ENCODE measurements around the gene ZNF524.
A peak's percentile ranks its signal among the peaks of the same experiment; 100 is the strongest.

Gene ZNF524

GRCh38 chr19:55603581-55604292 is 3.6 kb downstream of the ZNF524 start:
- no peak for DNase-seq

- peak; percentile 98 for DNase-seq
Observed at GRCh38 chr19:55605207-55605636, 5.1 kb downstream of the ZNF524 start.

DNA sequence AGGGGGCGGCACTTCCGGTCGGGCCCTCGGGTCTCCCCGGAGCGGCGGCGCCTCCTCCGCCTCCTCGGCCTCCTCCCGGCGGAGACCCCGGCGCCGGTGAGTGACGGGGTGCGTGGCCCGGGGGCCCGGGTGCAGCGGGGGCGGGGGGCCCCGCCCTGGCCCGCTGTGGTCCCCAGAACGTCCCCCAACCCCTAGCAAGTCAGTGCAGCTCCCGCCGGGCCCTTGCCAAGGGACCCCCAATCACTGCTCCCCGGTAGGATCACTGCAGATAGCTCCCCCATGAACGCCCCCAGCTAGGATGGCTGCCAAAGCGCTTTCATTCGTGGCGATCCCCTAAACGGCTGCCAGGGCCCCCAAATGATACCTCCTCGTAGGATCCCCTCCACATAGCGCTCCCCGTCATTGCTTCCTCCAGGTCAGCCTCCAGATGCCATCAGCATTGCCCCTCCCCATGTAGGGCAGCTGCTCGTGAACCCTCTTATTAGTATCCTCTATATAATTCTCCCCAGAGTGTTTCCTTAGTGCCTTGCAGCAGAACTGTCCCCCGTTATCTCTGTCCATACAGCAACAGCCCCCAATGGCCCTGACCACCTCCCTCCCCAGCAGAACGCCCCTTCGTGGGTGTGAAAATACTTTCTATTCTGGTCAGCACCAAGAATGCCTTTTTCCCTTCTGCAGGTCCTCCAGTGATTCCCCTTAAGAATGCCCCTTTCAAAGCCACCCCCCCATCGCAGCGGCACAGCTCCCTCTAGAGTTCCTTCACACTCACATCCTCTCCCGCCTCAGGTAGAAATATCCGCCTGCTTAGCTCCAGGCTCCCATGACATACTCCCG is 5.8 kb downstream of the ZNF524 start, which contains the start of gene ZNF865:
ZNF865 (plus strand) TSS at position 11 of the 834 bp plus-strand sequence. CDS start 7,972 bp downstream, outside the sequence.
- DNase-seq: peak; percentile 88

GRCh38 chr19:55606471-55606787 is 6.3 kb downstream of the ZNF524 start:
- no peak for DNase-seq

GRCh38 chr19:55606817-55607216 is 6.7 kb downstream of the ZNF524 start:
- no peak for DNase-seq

DNA sequence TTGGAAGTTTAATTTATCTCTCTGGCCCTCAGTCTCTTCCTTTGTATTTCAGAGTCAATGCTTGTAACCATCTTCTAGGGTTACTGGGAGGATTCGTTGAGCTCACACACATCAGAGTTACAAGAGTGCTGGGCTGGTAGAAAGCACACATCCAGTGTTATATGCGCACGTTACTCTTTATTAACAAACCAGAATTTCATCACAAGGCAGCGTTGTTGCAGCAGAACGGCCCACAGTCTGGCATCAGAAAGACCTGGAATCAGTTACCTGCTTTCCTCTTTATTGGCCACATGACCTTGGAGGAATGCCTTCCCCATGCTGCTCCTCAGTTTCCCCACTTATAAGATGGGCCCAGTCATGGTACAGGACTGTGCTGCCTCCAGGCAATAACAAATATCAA is 9.2 kb downstream of the ZNF524 start:
- no peak for DNase-seq

DNA sequence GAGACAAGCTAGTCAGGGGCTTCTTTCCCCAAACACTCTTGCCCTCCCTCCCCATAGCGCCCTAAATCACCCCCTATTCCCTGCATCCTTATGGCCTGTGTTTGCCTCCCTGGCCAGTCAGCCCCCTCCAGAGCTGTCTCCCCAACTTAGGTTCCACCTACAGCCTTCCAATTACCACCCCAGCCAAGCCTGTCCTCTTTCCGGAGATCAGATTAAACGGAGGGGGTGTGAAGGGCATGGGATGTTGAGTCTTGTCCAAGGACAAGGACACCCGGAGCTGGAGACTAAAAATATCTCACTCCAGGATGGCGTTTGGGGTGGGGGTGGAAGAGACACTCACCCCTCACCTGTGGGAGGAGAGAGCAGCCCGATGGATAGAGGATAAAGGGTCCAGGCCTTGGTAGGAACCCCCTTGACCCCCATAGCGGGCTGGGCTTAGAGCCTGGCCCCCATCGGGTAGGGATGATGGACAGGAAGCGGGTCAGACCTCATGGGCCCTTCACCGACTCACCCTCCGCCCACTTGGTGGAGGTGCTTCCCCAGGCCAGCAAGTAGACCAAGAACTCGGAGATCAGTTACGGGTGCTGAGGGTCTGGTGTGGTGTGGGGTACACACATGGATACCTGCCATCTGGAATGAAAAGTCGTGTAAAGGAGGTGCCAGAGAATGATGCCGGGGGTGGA is 11.4 kb downstream of the ZNF524 start:
- DNase-seq: no peak

DNA sequence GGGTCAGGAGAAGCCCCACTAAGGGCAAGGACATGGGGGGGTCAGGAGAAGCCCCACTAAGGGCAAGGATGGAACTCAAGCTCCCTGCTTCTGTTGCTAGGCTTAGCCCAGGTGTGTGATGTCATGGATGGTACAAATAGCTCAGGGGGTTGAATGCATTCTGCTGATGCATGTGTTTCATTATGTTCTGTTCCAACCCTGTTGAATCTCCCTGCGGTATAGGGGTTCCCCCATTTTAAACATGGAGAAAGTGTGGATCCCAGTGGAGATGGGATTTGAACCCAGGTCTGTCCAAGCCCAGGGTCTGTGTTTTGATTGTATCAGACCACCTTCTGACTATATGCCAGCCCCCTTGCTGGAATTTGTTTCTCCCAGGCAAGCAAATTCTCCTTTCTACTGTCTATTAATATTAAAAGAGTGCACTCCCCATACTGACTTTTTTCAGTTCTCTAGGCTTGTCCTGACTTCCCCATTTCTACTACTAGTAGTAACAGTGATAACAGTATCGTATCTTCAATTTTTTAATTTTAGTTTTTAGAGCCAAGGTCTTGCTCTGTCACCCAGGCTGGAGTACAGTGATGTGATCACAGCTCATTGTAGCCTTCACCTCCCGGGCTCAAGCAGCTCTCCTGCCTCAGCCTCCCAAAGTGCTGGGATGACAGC is 12.0 kb downstream of the ZNF524 start:
- no peak for DNase-seq

- no peak for DNase-seq
Observed at GRCh38 chr19:55613396-55613795, 13.3 kb downstream of the ZNF524 start.

GRCh38 chr19:55613930-55614710 is 14.0 kb downstream of the ZNF524 start:
- no peak for DNase-seq

GRCh38 chr19:55614711-55615542 is 14.8 kb downstream of the ZNF524 start:
- no peak for DNase-seq

DNA sequence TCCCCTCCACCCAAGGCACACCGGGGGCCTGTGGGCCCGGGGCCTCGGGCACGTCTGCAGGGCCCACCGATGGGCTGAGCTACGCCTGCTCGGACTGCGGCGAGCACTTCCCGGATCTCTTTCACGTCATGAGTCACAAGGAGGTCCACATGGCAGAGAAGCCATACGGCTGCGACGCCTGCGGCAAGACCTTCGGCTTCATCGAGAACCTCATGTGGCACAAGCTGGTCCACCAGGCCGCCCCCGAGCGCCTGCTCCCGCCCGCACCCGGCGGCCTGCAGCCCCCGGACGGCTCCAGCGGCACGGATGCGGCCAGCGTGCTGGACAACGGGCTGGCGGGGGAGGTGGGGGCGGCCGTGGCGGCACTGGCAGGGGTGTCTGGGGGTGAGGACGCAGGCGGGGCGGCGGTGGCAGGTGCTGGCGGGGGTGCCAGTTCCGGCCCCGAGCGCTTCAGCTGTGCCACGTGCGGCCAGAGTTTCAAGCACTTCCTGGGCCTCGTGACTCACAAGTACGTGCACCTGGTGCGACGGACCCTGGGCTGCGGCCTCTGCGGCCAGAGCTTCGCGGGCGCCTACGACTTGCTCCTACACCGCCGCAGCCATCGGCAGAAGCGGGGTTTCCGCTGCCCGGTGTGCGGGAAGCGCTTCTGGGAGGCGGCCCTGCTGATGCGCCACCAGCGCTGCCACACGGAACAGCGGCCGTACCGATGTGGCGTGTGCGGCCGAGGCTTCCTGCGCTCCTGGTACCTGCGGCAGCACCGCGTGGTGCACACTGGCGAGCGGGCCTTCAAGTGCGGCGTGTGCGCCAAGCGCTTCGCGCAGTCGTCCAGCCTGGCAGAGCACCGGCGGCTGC is 15.7 kb downstream of the ZNF524 start:
- DNase-seq: no peak

DNA sequence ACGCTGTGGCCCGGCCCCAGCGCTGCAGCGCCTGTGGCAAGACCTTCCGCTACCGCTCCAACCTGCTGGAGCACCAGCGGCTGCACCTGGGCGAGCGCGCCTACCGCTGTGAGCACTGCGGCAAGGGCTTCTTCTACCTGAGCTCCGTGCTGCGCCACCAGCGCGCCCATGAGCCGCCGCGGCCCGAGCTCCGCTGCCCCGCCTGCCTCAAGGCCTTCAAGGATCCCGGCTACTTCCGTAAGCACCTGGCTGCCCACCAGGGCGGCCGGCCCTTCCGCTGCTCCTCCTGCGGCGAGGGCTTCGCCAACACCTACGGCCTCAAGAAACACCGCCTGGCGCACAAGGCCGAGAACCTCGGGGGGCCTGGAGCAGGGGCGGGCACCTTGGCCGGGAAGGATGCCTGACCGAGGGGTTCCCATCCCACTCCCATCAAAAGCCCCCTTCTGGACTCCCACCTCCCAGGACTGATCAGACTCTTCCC is 16.3 kb downstream of the ZNF524 start:
- no peak for DNase-seq

DNA sequence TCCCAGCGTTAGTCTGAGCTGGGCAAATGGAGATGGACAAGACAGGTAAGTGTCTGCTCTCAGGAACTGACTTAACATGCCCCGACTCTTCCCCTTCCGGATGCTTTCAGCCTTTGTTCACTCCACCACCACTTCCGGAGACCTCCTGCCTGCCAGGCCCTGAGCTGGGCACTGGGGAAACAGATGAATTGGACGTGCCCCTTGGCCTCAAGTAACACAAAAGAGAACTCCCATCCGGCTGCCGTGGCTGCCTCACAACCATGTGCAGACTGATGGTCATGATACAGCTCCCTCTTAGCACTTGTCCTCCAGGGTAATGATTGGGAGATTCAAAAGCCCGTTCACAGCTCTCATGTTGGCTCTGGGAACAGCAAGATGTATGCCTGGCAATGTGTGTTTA is 17.3 kb downstream of the ZNF524 start:
- no peak for DNase-seq

GRCh38 chr19:55618426-55618825 is 18.3 kb downstream of the ZNF524 start:
- DNase-seq: no peak

- DNase-seq: no peak
Observed at GRCh38 chr19:55619286-55619685, 19.2 kb downstream of the ZNF524 start.

GRCh38 chr19:55620410-55621204 is 20.5 kb downstream of the ZNF524 start:
- no peak for DNase-seq

GRCh38 chr19:55621205-55621672 is 21.2 kb downstream of the ZNF524 start:
- DNase-seq: no peak

GRCh38 chr19:55621673-55622231 is 21.7 kb downstream of the ZNF524 start:
- DNase-seq: no peak

All from NCI-H146 (cell line).